DOHH2 (cell line): ENCODE results near the gene DLGAP1.

Experiments
- CTCF ChIP-seq: fragments of 200-600 bp; sonication (generic); IDR thresholded peaks from one replicate; pipeline ENCODE4 v1.5.1; 2014; ENCODE audit warnings: antibody characterized with exemption, mild to moderate bottlenecking, low read depth, low read length; ENCODE audit not compliant: poor library complexity, severe bottlenecking
- EZH2phosphoT487 ChIP-seq: fragments of 200-600 bp; sonication (generic); IDR thresholded peaks from 2 replicates; pipeline ENCODE4 v1.6.1; 2017; ENCODE audit warnings: borderline replicate concordance, mild to moderate bottlenecking, antibody characterized with exemption, low read length, moderate library complexity, mixed read lengths

- TF ChIP-seq CTCF (no peak), EZH2phosphoT487 (no peak)
Observed at GRCh38 chr18:3552305-3552704, 902.8 kb downstream of the DLGAP1 start.
